LNCAP (cell line): ENCODE data around the gene CFL2.

ENCODE experiments used
- CTCF ChIP-seq: fragments of 450-650 bp; IDR thresholded peaks from 2 replicates; pipeline ENCODE4 v1.5.1; 2017; ENCODE audit warnings: mild to moderate bottlenecking

Gene CFL2

DNA sequence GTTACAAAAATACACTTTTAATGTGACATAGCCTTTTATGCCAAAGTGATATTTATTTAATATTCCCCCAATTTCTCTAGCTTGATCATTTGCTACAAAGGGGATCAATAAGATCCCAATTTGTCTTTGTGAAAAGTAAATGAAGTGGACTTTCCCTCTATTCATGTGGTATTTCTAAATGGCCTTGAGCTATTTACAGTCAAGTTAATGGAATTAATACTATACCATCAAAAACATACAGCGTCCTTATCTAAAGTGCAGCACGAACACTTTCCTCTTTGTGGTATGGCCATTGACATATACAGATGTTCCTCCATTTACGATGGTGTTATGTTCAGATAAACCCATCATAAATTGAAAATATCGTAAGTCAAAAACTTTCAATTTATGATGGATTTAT, 23.2 kb downstream of the CFL2 start:
- no peak for TF ChIP-seq CTCF

GRCh38 chr14:34688470-34689206, 25.8 kb downstream of the CFL2 start:
- no peak for TF ChIP-seq CTCF

GRCh38 chr14:34685819-34686428, 28.5 kb downstream of the CFL2 start:
- no peak for TF ChIP-seq CTCF

DNA sequence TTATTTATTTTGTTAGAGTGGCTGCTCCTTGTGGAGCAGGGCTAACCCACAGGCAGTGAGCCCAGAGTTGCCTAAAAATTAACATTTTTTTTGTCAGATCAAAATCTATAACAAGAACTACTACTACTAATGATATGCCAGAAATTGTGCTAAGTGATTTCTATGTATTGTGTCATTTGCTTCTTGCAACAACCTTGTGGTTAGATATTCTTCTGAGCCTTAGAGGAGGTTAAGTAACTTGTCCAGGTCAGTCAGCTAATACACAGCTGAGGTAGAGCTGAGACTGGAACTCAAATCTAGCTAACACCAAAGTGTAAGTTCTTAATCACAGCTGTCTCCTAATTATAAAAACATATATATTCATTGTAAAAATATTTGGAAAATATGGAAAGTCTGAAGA, 29.8 kb downstream of the CFL2 start:
- TF ChIP-seq CTCF: no peak

DNA sequence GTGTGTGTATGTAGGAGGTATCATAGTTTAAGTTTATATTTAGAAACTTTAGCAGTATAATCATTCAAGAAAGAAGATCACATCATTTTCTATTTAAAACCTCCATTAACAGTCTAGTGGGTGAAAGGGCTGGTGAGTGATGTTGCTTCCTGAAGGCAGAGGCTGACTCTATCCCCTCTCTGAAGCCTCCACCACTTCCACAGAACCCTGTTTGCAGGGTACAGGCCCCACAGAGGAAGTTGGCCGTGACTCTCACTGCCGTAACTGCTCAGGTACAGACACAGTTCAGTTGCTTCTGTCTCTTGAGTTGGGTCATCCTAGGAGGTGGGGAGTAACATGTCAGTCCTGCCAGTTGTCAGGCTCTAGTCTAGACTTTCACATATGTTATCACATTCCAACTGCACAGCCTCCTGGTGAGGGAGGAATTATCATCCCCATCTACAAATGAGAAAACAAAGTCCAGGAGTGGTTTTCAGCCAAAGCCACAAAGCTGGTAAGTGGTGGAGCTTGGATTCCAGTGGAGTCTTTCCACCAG, 31.5 kb downstream of the CFL2 start:
- TF ChIP-seq CTCF: no peak

GRCh38 chr14:34680806-34681479, 33.5 kb downstream of the CFL2 start:
- no peak for TF ChIP-seq CTCF

DNA sequence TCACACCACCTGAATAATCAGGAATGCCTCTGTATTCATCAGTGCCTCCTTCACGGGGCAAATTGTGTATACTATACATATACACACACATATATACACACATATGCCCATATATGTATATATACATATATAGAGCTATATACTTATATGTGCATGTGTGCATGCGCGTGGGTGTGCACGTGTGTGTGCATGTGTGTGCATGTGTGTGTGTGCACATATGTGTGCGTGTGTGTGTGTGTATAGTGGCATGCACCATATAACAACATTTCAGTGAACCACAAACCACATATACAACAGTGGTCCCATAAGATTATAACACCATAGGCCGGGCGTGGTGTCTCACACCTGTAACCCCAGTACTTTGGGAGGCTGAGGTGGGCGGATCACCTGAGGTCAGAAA, 35.7 kb downstream of the CFL2 start:
- TF ChIP-seq CTCF: no peak
